GM23338 (cell line): Measurements from ENCODE around the gene SMCR8. TPM values are rescaled to one million over a fixed set of nuclear protein-coding genes. Genes with fewer than 3 reads are reported as not detected.

Experiments
- ATAC-seq: fragments of 200-7000 bp; cut with Tn5 transposase; 3 replicates; pipeline ENCODE4 v1.9.1; 2020
- DNase-seq: peaks from one replicate; pipeline ENCODE4 v3.0.0-alpha.2; 2015; ENCODE audit warnings: low spot score
- H2AFZ ChIP-seq: fragments of 200-600 bp; sonication (generic); 2 replicates; pipeline ENCODE4 v1.8.0; 2016; ENCODE audit warnings: antibody characterized with exemption, mild to moderate bottlenecking, moderate library complexity
- H3F3A ChIP-seq: fragments of 200-600 bp; sonication (generic); replicated peaks from 2 replicates; pipeline ENCODE4 v1.8.0; 2017; ENCODE audit warnings: antibody characterized with exemption, mixed run types, low read depth
- H3K27ac ChIP-seq: fragments of 200-600 bp; sonication (generic); 2 replicates; pipeline ENCODE4 v1.6.1; 2016; ENCODE audit warnings: low read depth
- H3K27me3 ChIP-seq: fragments of 200-600 bp; sonication (generic); 2 replicates; pipeline ENCODE4 v1.8.0; 2016; ENCODE audit warnings: mild to moderate bottlenecking, mixed run types, moderate library complexity; ENCODE audit not compliant: insufficient read depth
- H3K36me3 ChIP-seq: fragments of 200-600 bp; sonication (generic); 2 replicates; pipeline ENCODE4 v1.8.0; 2016; ENCODE audit warnings: mild to moderate bottlenecking; ENCODE audit not compliant: insufficient read depth
- H3K4me1 ChIP-seq: fragments of 200-600 bp; sonication (generic); 2 replicates; pipeline ENCODE4 v1.8.0; 2016; ENCODE audit warnings: mild to moderate bottlenecking, moderate library complexity; ENCODE audit not compliant: insufficient read depth
- H3K4me2 ChIP-seq: fragments of 200-600 bp; sonication (generic); 2 replicates; pipeline ENCODE4 v1.7.1; 2017; ENCODE audit warnings: mixed run types
- H3K4me3 ChIP-seq: fragments of 200-600 bp; sonication (generic); 2 replicates; pipeline ENCODE4 v1.6.1; 2016; ENCODE audit warnings: mixed run types
- H3K79me2 ChIP-seq: fragments of 200-600 bp; sonication (generic); replicated peaks from 2 replicates; pipeline ENCODE4 v1.8.0; 2017; ENCODE audit warnings: mild to moderate bottlenecking; ENCODE audit not compliant: insufficient read depth
- H3K9me2 ChIP-seq: fragments of 200-600 bp; sonication (generic); 2 replicates; pipeline ENCODE4 v1.8.0; 2017; ENCODE audit not compliant: insufficient read depth
- H4K20me1 ChIP-seq: fragments of 200-600 bp; sonication (generic); replicated peaks from 2 replicates; pipeline ENCODE4 v1.8.0; 2017; ENCODE audit warnings: mild to moderate bottlenecking; ENCODE audit not compliant: insufficient read depth
- H3K27ac Mint-ChIP-seq: 2 replicates; pipeline ENCODE4 v1.8.0; 2020; ENCODE audit warnings: inconsistent platforms, mild to moderate bottlenecking, moderate library complexity, mixed read lengths
- H3K27me3 Mint-ChIP-seq: 3 replicates; pipeline ENCODE4 v1.8.0; 2022; ENCODE audit warnings: low read depth, mild to moderate bottlenecking, moderate library complexity, mixed read lengths, inconsistent platforms; ENCODE audit not compliant: insufficient read depth, poor library complexity
- H3K36me3 Mint-ChIP-seq: 3 replicates; pipeline ENCODE4 v1.8.0; 2021; ENCODE audit warnings: low read depth, mild to moderate bottlenecking, inconsistent platforms, moderate library complexity, mixed read lengths
- H3K4me1 Mint-ChIP-seq: 3 replicates; pipeline ENCODE4 v1.8.0; 2020; ENCODE audit warnings: mild to moderate bottlenecking, inconsistent platforms, mixed read lengths
- H3K4me3 Mint-ChIP-seq: 3 replicates; pipeline ENCODE4 v1.8.0; 2021; ENCODE audit warnings: moderate library complexity, mild to moderate bottlenecking, inconsistent platforms, mixed read lengths
- H3K9me3 Mint-ChIP-seq: 3 replicates; pipeline ENCODE4 v1.8.0; 2020; ENCODE audit warnings: moderate library complexity, mild to moderate bottlenecking, inconsistent platforms, mixed read lengths
- CREB1 ChIP-seq: fragments of 250-450 bp; sonication (Bioruptor Pico); IDR thresholded peaks from 2 replicates; pipeline ENCODE4 v1.5.0; 2020; ENCODE audit warnings: low read depth, mild to moderate bottlenecking, moderate library complexity
- CTCF ChIP-seq, 2 experiments: fragments of 200-600 bp in 1 of 2; sonication (generic) in 1 of 2; conservative IDR thresholded peaks; 2 replicates each; pipeline versions ENCODE4 v1.5.1 to v1.6.1; 2016 to 2017; ENCODE audit warnings: antibody characterized with exemption in 2 of 2, low read depth in 2 of 2, mild to moderate bottlenecking in 2 of 2, moderate library complexity in 1 of 2
- ETS1 ChIP-seq: IDR thresholded peaks from 2 replicates; pipeline ENCODE4 v1.6.1; 2016; ENCODE audit warnings: antibody characterized with exemption
- EZH2 ChIP-seq: fragments of 200-600 bp; sonication (generic); IDR thresholded peaks from one replicate; pipeline ENCODE4 v1.8.0; 2017; ENCODE audit warnings: antibody characterized with exemption, mild to moderate bottlenecking, low read depth; ENCODE audit not compliant: unreplicated experiment
- EZH2phosphoT487 ChIP-seq: fragments of 200-600 bp; sonication (generic); IDR thresholded peaks from one replicate; pipeline ENCODE4 v1.8.1; 2018; ENCODE audit warnings: antibody characterized with exemption; ENCODE audit not compliant: unreplicated experiment
- JUNB ChIP-seq: IDR thresholded peaks from one replicate; pipeline ENCODE4 v1.6.1; 2016; ENCODE audit warnings: antibody characterized with exemption; ENCODE audit not compliant: unreplicated experiment
- NANOG ChIP-seq: IDR thresholded peaks from 2 replicates; pipeline ENCODE4 v1.6.1; 2016; ENCODE audit warnings: antibody characterized with exemption, borderline replicate concordance
- POLR2AphosphoS5 ChIP-seq: IDR thresholded peaks from 2 replicates; pipeline ENCODE4 v1.6.1; 2016; ENCODE audit warnings: antibody characterized with exemption, low read depth
- REST ChIP-seq: IDR thresholded peaks from one replicate; pipeline ENCODE4 v1.6.1; 2018; ENCODE audit warnings: antibody characterized with exemption; ENCODE audit not compliant: unreplicated experiment
- STAT1 ChIP-seq: IDR thresholded peaks from one replicate; pipeline ENCODE4 v1.6.1; 2016; ENCODE audit warnings: antibody characterized with exemption; ENCODE audit not compliant: unreplicated experiment
- ZNF114 ChIP-seq: fragments of 250-450 bp; sonication (Bioruptor Pico); IDR thresholded peaks from 2 replicates; pipeline ENCODE4 v1.5.0; 2020; ENCODE audit warnings: mild to moderate bottlenecking, moderate library complexity
- ZNF331 ChIP-seq: fragments of 250-450 bp; sonication (Bioruptor Pico); IDR thresholded peaks from 2 replicates; pipeline ENCODE4 v1.5.0; 2020; ENCODE audit warnings: low read depth, mild to moderate bottlenecking, moderate library complexity
- ZNF462 ChIP-seq: fragments of 250-450 bp; sonication (Bioruptor Pico); IDR thresholded peaks from 2 replicates; pipeline ENCODE4 v1.5.0; 2020; ENCODE audit warnings: mild to moderate bottlenecking, moderate library complexity
- polyA plus RNA-seq: library from polyadenylated mRNA; unstranded; fragments of >200 nt; fragmentation: Nextera tagmentation; extraction: Ambion mirVana; gene quantifications from 2 replicates; pipeline ENCODE4 v1.2.1, GENCODE V29; 2016
- total RNA-seq: library from RNA; depleted of rRNA; stranded (reverse); fragments of >200 nt; shearing (Covaris generic); gene quantifications from 2 replicates; pipeline ENCODE4 v1.2.3, GENCODE V29; 2014

Gene SMCR8
- total and polyA plus RNA-seq, 2 experiments from 2014 or later: 1.5 to 20.1 TPM

GRCh38 chr17:18267927-18268711 lies 47.0 kb upstream of the SMCR8 start:
- Histone ChIP-seq H3F3A (peaks cover 15% of the 10 kb centered on the region; the same call in 1 of the 2 replicates), H3K27ac (peak overlapping the region; percentile 81), H3K27me3 (no peaks in the 10 kb centered on the region), H3K9me2 (no peaks in the 10 kb centered on the region), H3K36me3 (peaks cover 2% of the 10 kb centered on the region; the same call in 1 of the 2 replicates), H3K4me1 (0 out of 2 replicates have a peak, but pooled peaks cover 5% of the 10 kb centered on the region), H3K4me2 (no peak overlapping the region), H3K79me2 (no peaks in the 10 kb centered on the region), H4K20me1 (no peaks in the 10 kb centered on the region), H2AFZ (no peak overlapping the region), H3K4me3 (no peak overlapping the region)
- Mint-ChIP-seq H3K9me3 (no peaks in the 10 kb centered on the region), H3K4me1 (peaks cover 14% of the 10 kb centered on the region), H3K27me3 (peaks cover 4% of the 10 kb centered on the region), H3K27ac (peak overlapping the region; percentile 87), H3K36me3 (peaks cover 7% of the 10 kb centered on the region), H3K4me3 (no peak overlapping the region; the same call in 2 of the 3 replicates)
- ATAC-seq (peak; percentile 86), DNase-seq (peak; percentile 52)
- TF ChIP-seq CREB1 (CRISPR knock-in tag): no peak
- TF ChIP-seq ZNF462 (CRISPR knock-in tag): no peak
- no peak for TF ChIP-seq STAT1
- TF ChIP-seq EZH2phosphoT487: no peak
- no peak for TF ChIP-seq JUNB
- TF ChIP-seq CTCF (conservative IDR thresholded peaks at IDR 0.05; ENCODE audit: low read depth in 2 of 2): no peak
- TF ChIP-seq ETS1: no peak
- TF ChIP-seq POLR2AphosphoS5: no peak
- TF ChIP-seq NANOG: no peak
- no peak for TF ChIP-seq REST
- TF ChIP-seq ZNF114: no peak
- no peak for TF ChIP-seq ZNF331
- TF ChIP-seq EZH2: no peak
